GF-D8 (cell line): ENCODE data around the gene ECPAS.
"Not testable (repeated sequence)": the region's sequence is repeated elsewhere in the genome, so short reads cannot be mapped to it uniquely, and the experiment has no call there.

ENCODE experiments used
- DNase-seq: peaks from one replicate; lab custom pipeline; 2025; lab: John Stamatoyannopoulos, UW

Gene ECPAS

GRCh38 chr9:111349766-111350165 lies 134.4 kb downstream of the ECPAS start:
- no peak for DNase-seq

- DNase-seq = no peak
Observed at GRCh38 chr9:111348821-111349271, 135.3 kb downstream of the ECPAS start.

- not testable (repeated sequence) for DNase-seq
Observed at GRCh38 chr9:111334318-111334863, 149.8 kb downstream of the ECPAS start.

- no peak for DNase-seq
Observed at GRCh38 chr9:111330124-111330523, 154.1 kb downstream of the ECPAS start, which contains the start of gene OR2K2. Gene OR2K2 (minus strand): TSS chr9:111330224. CDS start chr9:111328433, 1,791 bp downstream.

GRCh38 chr9:111320631-111321030 lies 163.6 kb downstream of the ECPAS start:
- no peak for DNase-seq

GRCh38 chr9:111316796-111317195 lies 167.4 kb downstream of the ECPAS start:
- no peak for DNase-seq
